ENCODE data around the gene RNF224. TPM values are rescaled to one million over a fixed set of nuclear protein-coding genes. Genes with fewer than 3 reads are reported as not detected.
"Not testable (repeated sequence)": the region's sequence is repeated elsewhere in the genome, so short reads cannot be mapped to it uniquely, and the experiment has no call there.

The RNF224 gene
- total RNA-seq, 1 experiment from 2014 or later = 0.16 TPM

DNA sequence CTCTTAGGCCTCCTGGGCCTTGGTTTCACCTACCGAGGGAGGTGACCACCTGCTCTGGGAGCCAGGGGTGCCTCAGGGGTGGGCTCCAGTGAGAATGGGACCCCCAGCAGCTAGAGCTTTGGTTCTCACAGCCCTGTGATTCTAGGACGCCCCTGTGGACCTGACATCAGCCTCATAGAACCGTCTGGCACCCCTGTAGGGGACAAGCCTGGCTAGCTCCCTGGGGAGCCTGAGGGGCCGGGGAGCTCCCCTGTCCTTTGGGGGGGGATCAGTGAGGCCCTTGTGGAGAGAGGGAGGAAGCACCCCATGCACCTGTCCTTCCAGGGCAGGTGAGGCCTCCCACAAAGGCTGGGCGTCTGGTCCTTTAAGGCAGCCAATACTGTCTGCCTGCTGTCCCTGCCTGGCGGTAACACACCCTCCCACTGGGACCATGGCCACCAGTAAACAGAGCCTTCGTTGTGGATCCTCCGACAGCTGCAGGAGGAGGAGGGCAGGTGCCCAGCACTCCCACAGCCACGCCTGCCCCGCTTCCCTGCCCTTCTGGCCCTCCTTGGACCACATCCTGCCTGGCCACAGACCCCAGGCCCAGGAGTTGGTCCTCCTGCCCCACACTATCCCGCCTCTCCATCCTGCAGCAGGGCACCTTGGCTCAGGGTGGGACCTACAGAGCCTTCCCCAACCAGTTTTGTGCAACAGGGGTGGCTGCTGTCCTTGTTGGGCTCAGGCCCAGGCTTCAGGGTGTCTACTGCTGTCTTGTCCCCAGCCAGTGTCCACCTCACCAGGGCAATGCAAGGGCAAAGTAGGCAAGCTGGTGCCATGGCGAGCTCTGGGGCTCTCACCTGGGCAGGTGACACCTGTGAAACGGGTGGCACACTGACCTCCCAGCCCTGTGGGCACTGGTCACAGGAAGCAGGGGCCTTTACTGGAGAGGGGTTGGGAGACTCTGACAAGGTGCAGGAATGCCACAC, 10.7 kb downstream of the RNF224 start:
- no peak overlapping the region for H3K4me3 Mint-ChIP-seq (ENCODE audit: unreplicated experiment)
- POLR2A ChIA-PET = interaction anchor here (0.6 to 1.8 kb wide), 2 partner anchors 17 to 49 kb away, joined by 3 to 16 read pairs; partner anchors contain the start of genes ANAPC2, NELFB and SSNA1
- TF ChIP-seq, protein P1, sequence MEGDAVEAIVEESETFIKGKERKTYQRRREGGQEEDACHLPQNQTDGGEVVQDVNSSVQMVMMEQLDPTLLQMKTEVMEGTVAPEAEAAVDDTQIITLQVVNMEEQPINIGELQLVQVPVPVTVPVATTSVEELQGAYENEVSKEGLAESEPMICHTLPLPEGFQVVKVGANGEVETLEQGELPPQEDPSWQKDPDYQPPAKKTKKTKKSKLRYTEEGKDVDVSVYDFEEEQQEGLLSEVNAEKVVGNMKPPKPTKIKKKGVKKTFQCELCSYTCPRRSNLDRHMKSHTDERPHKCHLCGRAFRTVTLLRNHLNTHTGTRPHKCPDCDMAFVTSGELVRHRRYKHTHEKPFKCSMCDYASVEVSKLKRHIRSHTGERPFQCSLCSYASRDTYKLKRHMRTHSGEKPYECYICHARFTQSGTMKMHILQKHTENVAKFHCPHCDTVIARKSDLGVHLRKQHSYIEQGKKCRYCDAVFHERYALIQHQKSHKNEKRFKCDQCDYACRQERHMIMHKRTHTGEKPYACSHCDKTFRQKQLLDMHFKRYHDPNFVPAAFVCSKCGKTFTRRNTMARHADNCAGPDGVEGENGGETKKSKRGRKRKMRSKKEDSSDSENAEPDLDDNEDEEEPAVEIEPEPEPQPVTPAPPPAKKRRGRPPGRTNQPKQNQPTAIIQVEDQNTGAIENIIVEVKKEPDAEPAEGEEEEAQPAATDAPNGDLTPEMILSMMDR (IDR thresholded peaks at IDR 0.05; ENCODE audit: unreplicated experiment) = no peak
- intact Hi-C loops (cut with micrococcal nuclease) = no loop called here
- no peak overlapping the region for H3K27ac Mint-ChIP-seq (ENCODE audit: low read depth, unreplicated experiment)
- CTCF ChIA-PET = interaction anchor here (0.5 to 3.5 kb wide), 12 partner anchors 7 to 193 kb away, joined by 3 to 36 read pairs (median 4); partner anchors contain the start of genes CYSRT1, MAN1B1, NPDC1 and RNF208
- peaks cover 37% of the 10 kb centered on the region for H3K36me3 Mint-ChIP-seq (ENCODE audit: insufficient read depth, unreplicated experiment)
- H3K9me3 Mint-ChIP-seq (ENCODE audit: unreplicated experiment) = no peaks in the 10 kb centered on the region
- DNase-seq (ENCODE audit: unreplicated experiment) = no peak
- H3K4me1 Mint-ChIP-seq (ENCODE audit: insufficient read depth, unreplicated experiment) = no peaks in the 10 kb centered on the region
- H3K27me3 Mint-ChIP-seq (ENCODE audit: insufficient read depth, unreplicated experiment) = no peaks in the 10 kb centered on the region
- no TSS peak for BruUV-seq (replicated peaks)

- Mint-ChIP-seq H3K36me3 (ENCODE audit: insufficient read depth, unreplicated experiment) (peaks cover 52% of the 10 kb centered on the region), H3K4me1 (ENCODE audit: insufficient read depth, unreplicated experiment) (peaks cover 15% of the 10 kb centered on the region), H3K4me3 (ENCODE audit: unreplicated experiment) (peak overlapping the region; percentile 80)
- intact Hi-C loops (cut with micrococcal nuclease) = loop anchor here (2.0 kb wide), 1 partner anchor 51 kb away; the partner anchor contains the start of genes ANAPC2 and SSNA1
- H3K27ac Mint-ChIP-seq (ENCODE audit: low read depth, unreplicated experiment); DNase-seq (ENCODE audit: unreplicated experiment); H3K27me3 Mint-ChIP-seq (ENCODE audit: insufficient read depth, unreplicated experiment); H3K9me3 Mint-ChIP-seq (ENCODE audit: unreplicated experiment): not testable (repeated sequence)
- ChIA-PET POLR2A (interaction anchor here (0.6 to 8.6 kb wide), 18 partner anchors 10 to 511 kb away, joined by 3 to 118 read pairs (median 10); partner anchors contain the start of genes ANAPC2, CYSRT1, MAN1B1 and NDOR1), CTCF (interaction anchor here (0.7 to 3.5 kb wide), 5 partner anchors 13 to 153 kb away, joined by 3 to 36 read pairs (median 3); partner anchors contain the start of genes CYSRT1, MAN1B1, RNF208 and RNF224)
- TSS peak; percentile 65 for BruUV-seq (replicated peaks)
These were observed 12.4 kb downstream of the RNF224 start for GRCh38 chr9:137239541-137240200.

- peak; percentile 71 for DNase-seq (ENCODE audit: unreplicated experiment)
- H3K27ac Mint-ChIP-seq (ENCODE audit: low read depth, unreplicated experiment) = no peak overlapping the region
- H3K36me3 Mint-ChIP-seq (ENCODE audit: insufficient read depth, unreplicated experiment) = peaks cover 45% of the 10 kb centered on the region
- ChIA-PET CTCF (interaction anchor here (0.7 to 1.3 kb wide), 3 partner anchors 14 to 70 kb away, joined by 3 read pairs; no protein-coding TSS in a partner anchor), POLR2A (interaction anchor here (0.6 to 8.6 kb wide), 39 partner anchors 9 to 1146 kb away, joined by 3 to 118 read pairs (median 4); partner anchors contain the start of genes ANAPC2, CYSRT1, MAN1B1 and MRPL41)
- BruUV-seq (replicated peaks) = no TSS peak
- no peaks in the 10 kb centered on the region for H3K27me3 Mint-ChIP-seq (ENCODE audit: insufficient read depth, unreplicated experiment)
- TF ChIP-seq, protein P1 (IDR thresholded peaks at IDR 0.05; ENCODE audit: unreplicated experiment) = no peak
- intact Hi-C loops (cut with micrococcal nuclease) = loop anchor here (2.0 kb wide), 1 partner anchor 52 kb away; the partner anchor contains the start of genes ANAPC2 and SSNA1
- no peaks in the 10 kb centered on the region for H3K9me3 Mint-ChIP-seq (ENCODE audit: unreplicated experiment)
- peak overlapping the region; percentile 80 for H3K4me3 Mint-ChIP-seq (ENCODE audit: unreplicated experiment)
- H3K4me1 Mint-ChIP-seq (ENCODE audit: insufficient read depth, unreplicated experiment) = peaks cover 15% of the 10 kb centered on the region
These were observed 13.1 kb downstream of the RNF224 start for GRCh38 chr9:137240318-137240840.

DNA sequence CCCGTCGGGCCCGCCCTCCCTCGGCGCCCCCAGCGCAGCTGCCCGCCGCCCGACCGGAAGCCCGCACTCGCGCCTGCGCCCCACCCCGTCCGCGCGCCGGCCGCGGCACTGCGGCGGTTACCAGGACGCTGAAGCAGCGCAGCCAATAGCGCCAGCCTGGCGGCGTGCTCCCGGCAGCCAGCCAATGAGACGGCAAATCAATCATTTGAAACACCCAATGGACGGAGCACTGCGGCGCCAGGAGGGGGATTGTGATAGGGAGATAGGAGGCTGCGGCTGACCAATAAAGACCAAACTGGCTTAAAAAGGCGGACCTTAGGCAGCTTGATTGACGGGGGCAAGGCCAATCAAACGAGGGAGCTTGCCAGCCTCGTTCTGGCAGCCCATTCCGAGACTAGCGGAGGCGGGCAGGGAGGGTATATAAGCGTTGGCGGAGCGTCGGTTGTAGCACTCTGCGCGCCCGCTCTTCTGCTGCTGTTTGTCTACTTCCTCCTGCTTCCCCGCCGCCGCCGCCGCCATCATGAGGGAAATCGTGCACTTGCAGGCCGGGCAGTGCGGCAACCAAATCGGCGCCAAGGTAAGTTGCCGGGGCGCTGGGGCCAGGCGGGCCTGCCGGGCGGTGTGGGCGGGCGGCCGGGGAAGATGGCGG, 13.7 kb downstream of the RNF224 start, which contains the start of gene TUBB4B:
TSS of gene TUBB4B (plus strand) at position 447 of the 649 bp plus-strand sequence. CDS start at position 521, 74 bp downstream.
- intact Hi-C loops (cut with micrococcal nuclease) = loop anchor here (2.0 kb wide), 1 partner anchor 52 kb away; the partner anchor contains the start of genes ANAPC2 and SSNA1
- H3K4me1 Mint-ChIP-seq (ENCODE audit: insufficient read depth, unreplicated experiment) = peaks cover 15% of the 10 kb centered on the region
- no peaks in the 10 kb centered on the region for H3K9me3 Mint-ChIP-seq (ENCODE audit: unreplicated experiment)
- no peaks in the 10 kb centered on the region for H3K27me3 Mint-ChIP-seq (ENCODE audit: insufficient read depth, unreplicated experiment)
- POLR2A ChIA-PET = interaction anchor here (0.6 to 8.6 kb wide), 38 partner anchors 9 to 1147 kb away, joined by 3 to 118 read pairs (median 4); partner anchors contain the start of genes ANAPC2, CYSRT1, MAN1B1 and MRPL41
- H3K27ac Mint-ChIP-seq (ENCODE audit: low read depth, unreplicated experiment) = peak within 1 kb of the TSS; percentile 94
- H3K36me3 Mint-ChIP-seq (ENCODE audit: insufficient read depth, unreplicated experiment) = peaks cover 45% of the 10 kb centered on the region
- DNase-seq (ENCODE audit: unreplicated experiment) = peak; percentile 100
- TF ChIP-seq, protein P1 (IDR thresholded peaks at IDR 0.05; ENCODE audit: unreplicated experiment) = no peak
- CTCF ChIA-PET = interaction anchor here (0.6 to 1.3 kb wide), 2 partner anchors 14 to 23 kb away, joined by 3 read pairs; no protein-coding TSS in a partner anchor
- no TSS peak for BruUV-seq (replicated peaks)
- peak within 1 kb of the TSS; percentile 80 for H3K4me3 Mint-ChIP-seq (ENCODE audit: unreplicated experiment)
